ENCODE measurements around the gene PARP15.
A peak's percentile ranks its signal among the peaks of the same experiment; 100 is the strongest.
"Not testable (repeated sequence)": the region's sequence is repeated elsewhere in the genome, so short reads cannot be mapped to it uniquely, and the experiment has no call there.

The PARP15 gene

GRCh38 chr3:122577409-122578031 is at the start of gene PARP15:
Gene PARP15, plus strand, starts transcription at chr3:122577650. Its CDS starts 18 bp downstream, at chr3:122577668.
- DNase-seq: no peak

- no peak for DNase-seq
Observed at GRCh38 chr3:122530164-122530563, 47.3 kb upstream of the PARP15 start.

GRCh38 chr3:122533480-122533879 is 44.0 kb upstream of the PARP15 start:
- no peak for DNase-seq

- no peak for DNase-seq
Observed at GRCh38 chr3:122533931-122534334, 43.5 kb upstream of the PARP15 start.

- no peak for DNase-seq
Observed at GRCh38 chr3:122535964-122536631, 41.4 kb upstream of the PARP15 start.

- DNase-seq: no peak
Observed at GRCh38 chr3:122536632-122537001, 40.8 kb upstream of the PARP15 start.

GRCh38 chr3:122538956-122539490 is 38.4 kb upstream of the PARP15 start:
- DNase-seq: no peak

- no peak for DNase-seq
Observed at GRCh38 chr3:122546151-122546550, 31.3 kb upstream of the PARP15 start.

- DNase-seq: no peak
Observed at GRCh38 chr3:122548076-122548475, 29.4 kb upstream of the PARP15 start.

GRCh38 chr3:122548619-122549018 is 28.8 kb upstream of the PARP15 start:
- DNase-seq: no peak

GRCh38 chr3:122553171-122553570 is 24.3 kb upstream of the PARP15 start:
- no peak for DNase-seq

GRCh38 chr3:122555275-122556071 is 22.0 kb upstream of the PARP15 start:
- no peak for DNase-seq

GRCh38 chr3:122557356-122557755 is 20.1 kb upstream of the PARP15 start:
- no peak for DNase-seq

- DNase-seq: no peak
Observed at GRCh38 chr3:122558605-122559004, 18.8 kb upstream of the PARP15 start.

GRCh38 chr3:122559906-122560305 is 17.5 kb upstream of the PARP15 start:
- DNase-seq: no peak

GRCh38 chr3:122560680-122561079 is 16.8 kb upstream of the PARP15 start:
- DNase-seq: peak; percentile 57

GRCh38 chr3:122562923-122563716 is 14.3 kb upstream of the PARP15 start:
- DNase-seq: no peak

GRCh38 chr3:122563717-122564025 is 13.8 kb upstream of the PARP15 start:
- DNase-seq: no peak

GRCh38 chr3:122564155-122564912 is 13.1 kb upstream of the PARP15 start, which contains the start of the genes DTX3L and PARP9:
Gene DTX3L, plus strand, starts transcription at chr3:122564338. Its CDS starts 89 bp downstream, at chr3:122564427.
Gene PARP9, minus strand, starts transcription at chr3:122564300. Its CDS starts 4,680 bp downstream, at chr3:122559620.
- peak; percentile 88 for DNase-seq

GRCh38 chr3:122568131-122568530 is 9.3 kb upstream of the PARP15 start:
- DNase-seq: not testable (repeated sequence)

GRCh38 chr3:122568755-122569154 is 8.7 kb upstream of the PARP15 start:
- DNase-seq: no peak

- DNase-seq: no peak
Observed at GRCh38 chr3:122572940-122573412, 4.5 kb upstream of the PARP15 start.

Measured in activated T-cell treated with anti-CD3 and anti-CD28 coated beads for 4 hours (primary cell).